GM21576 (cell line): ENCODE measurements around the gene PRR18.
A peak's percentile ranks its signal among the peaks of the same experiment; 100 is the strongest.

Experiments used
- ATAC-seq: cut with Tn5 transposase; IDR thresholded peaks from one replicate; pipeline ENCODE4 v1.9.1; 2021; ENCODE audit warnings: mild to moderate bottlenecking, moderate library complexity; ENCODE audit not compliant: unreplicated experiment

Gene PRR18

GRCh38 chr6:166307082-166308032 is 835 bp downstream of the PRR18 start:
- no peak for ATAC-seq

DNA sequence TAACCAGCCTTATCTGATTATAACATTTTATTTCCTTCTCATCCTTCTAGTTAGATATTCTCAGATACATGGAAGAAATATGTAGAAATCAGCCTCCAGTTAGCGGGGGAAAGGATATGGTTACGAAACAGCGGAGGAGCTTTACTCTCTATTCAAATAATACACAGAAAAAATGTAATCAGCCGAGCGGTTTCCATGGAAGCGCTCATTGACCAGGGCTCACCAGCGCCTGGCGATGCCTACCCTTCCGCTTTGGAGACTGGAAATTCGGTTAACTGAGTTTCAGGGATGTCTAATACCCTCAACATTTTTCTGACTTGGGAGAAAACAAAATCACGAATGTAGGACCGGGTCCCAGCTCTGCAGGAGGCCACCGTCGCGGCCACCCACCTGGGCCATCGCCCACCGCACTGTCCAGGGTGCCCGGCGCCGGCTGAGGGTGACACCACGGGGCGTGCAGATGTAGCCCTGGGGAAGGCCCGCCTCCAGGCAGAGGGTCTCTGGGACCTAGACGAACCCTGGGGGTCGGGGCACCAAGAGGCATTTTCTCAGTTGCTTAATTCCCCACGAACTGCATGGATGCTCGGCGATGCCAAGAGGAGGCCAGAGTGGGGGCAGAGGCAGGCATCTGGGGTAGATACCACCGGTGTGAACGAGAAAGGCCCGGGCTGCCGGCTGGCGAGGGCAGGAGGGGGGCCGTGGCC is 1.7 kb downstream of the PRR18 start:
- no peak for ATAC-seq

GRCh38 chr6:166305562-166306117 is 2.6 kb downstream of the PRR18 start:
- no peak for ATAC-seq

- no peak for ATAC-seq
Measured at GRCh38 chr6:166304106-166304505, 4.1 kb downstream of the PRR18 start.

- no peak for ATAC-seq
Measured at GRCh38 chr6:166301611-166302529, 6.3 kb downstream of the PRR18 start.

DNA sequence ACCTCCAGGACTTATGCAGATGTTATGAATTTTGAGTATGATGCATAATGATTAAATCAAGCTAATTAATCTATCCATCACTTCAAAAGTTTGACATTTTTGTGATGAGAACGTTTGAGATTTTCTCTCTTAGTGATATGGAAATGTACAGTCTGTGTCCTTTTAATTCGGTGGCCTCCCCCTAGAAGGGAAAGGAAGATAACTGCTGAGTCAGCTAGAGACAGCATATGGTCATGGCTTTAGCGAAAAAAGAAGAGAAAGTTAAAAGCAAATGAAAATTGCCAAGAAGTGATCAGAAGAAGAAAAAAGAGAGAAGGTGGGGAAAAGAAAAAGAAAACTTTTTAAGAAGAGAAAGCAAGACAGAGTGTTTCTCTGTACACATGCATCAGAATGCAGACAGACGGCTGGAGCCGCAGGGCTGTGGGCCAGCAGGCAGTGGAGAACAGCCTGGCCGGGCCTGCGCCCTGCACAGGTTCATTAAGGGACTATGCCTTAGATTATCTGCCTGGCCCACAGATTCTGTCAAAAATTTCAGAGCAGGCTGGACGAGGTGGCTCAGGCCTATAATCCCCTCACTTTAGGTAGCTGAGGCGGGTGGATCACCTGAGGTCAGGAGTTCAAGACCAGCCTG is 7.7 kb downstream of the PRR18 start:
- ATAC-seq, result no peak

DNA sequence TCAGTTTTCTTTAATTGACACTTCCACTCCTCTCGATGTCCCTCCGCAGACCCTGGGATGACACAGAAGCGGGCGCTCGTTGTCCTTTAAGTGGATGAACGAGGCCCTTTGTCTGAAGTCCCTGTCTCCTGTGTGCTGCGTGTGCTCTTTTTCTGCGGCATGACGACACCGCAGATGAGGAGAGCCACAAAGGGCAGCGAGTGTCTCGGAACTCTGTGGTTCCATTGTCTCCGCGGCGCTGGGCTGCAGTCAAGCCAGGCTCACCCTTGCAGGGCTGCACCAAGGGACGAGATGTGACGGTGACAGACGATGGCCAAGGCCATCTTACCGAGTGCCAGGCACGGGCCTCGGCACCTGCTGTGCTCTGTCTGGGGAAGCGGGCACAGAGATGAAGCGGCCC is 10.6 kb downstream of the PRR18 start:
- no peak for ATAC-seq

GRCh38 chr6:166296035-166296883 is 11.9 kb downstream of the PRR18 start:
- no peak for ATAC-seq

DNA sequence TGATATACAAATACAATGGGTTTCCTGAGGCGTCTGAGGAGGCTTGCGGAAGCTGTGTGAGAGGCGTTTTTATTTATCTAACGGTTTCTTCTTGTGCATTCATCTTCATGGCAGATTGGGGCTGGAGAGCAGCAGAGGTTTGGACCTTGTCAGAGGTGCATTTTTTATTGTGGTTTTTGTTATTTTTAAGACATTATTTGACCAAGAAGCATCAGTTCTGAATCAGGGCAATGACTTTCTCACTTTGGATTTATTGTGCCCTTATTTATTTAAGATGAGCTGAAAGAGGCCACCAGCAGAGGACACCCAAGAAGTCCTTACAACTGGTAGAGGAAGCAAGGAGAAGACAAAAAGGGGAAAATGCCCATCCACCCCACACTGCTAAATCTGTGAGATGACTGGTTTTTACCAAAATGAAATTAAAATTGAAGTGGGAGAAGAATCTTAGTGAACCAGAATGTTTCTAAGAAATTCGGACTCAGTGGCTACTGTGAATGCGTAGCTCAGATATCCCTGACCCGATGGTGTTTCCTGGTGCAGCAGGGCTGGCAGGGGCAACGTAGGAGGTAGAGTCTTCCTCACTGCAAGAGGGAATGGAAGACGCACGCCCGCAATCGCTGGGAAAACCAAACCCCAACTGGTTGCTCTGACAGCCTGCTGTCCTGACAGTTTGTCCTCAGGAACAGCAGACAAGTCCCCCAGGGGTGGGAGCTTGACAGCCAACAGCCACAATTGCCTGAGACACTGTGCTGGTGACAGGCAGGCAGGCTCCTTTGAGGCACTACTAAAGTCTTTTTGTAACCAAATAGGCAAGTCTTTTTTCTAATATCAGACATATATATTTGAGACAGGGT is 14.2 kb downstream of the PRR18 start:
- no peak for ATAC-seq

DNA sequence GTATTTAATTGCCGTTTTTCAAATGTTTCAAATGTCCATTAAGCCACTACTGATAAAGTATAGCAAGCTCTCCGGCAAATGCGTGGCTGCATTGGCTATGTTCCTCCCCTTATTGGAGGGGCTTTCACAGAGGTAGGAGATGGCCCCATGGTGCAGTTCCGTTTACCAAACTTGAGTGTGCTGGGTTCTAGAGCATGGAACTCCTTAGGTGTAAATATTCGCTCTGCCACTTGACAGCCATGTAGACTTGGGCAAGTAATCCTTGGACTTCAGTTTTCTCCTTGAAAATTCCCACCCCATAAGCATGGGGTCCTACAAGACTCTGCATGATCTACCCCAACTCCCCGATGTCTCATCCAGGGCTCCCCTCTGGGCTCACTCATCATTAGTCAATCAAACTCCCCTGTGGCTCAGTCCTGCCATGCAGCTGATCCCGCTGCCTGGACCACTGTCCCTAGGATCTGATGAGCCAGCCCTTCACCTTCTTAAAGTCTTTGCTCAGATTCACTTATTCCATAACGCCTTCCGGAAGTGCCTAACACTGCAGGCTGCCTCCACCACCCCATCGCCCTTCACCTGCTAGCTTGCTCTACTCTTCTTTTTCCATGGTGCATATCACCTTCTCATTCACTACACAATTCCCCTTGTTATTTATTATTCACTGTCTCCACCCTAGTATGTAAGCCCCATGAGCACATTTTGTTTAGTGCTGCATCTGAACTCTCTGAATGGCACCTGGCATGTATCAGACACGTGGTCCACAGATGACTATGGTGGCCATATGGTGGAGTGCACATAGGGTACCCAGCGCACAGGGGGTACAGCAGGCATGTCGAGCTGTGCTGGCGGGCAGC is 18.8 kb downstream of the PRR18 start:
- no peak for ATAC-seq

GRCh38 chr6:166286839-166287271 is 21.3 kb downstream of the PRR18 start:
- ATAC-seq, result peak; percentile 96

DNA sequence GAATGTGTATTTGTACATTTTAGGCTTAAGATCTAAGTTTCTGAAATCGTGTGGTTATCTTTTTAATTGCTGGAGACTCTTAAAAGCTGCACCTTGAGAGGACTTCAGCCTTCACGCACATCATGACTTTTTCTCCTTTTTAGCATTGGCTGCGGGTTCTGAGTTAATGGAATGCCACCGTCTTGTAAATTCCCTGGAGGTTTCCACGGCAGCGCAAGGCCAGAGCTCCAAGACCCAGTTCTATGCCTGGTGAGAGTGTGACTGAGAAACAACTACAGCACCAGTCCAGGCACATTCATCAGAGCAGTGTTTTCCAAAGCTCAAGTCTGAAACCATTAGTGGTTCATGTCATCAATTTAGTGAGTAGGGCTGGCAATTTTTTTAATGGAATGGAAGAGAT is 23.0 kb downstream of the PRR18 start:
- ATAC-seq, result no peak

DNA sequence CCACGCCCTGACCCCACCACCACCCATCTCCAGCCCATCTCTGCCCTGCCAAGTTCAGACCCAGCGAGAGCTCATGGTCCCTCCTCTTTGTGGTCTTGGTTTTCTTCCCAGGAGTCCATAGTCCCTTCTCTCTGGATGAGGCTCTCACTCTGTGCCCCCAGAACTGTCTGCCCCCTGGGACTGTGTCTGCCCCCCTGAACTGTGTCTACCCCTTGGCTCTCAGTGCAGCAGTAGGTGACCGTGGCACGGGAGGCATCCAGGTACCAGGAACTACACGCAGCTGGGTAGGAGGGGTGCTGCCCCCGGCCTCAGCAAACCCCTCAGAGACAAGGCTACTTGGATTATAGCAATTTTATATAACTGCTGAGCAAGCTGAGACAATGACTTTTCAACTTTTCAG is 23.6 kb downstream of the PRR18 start:
- no peak for ATAC-seq

DNA sequence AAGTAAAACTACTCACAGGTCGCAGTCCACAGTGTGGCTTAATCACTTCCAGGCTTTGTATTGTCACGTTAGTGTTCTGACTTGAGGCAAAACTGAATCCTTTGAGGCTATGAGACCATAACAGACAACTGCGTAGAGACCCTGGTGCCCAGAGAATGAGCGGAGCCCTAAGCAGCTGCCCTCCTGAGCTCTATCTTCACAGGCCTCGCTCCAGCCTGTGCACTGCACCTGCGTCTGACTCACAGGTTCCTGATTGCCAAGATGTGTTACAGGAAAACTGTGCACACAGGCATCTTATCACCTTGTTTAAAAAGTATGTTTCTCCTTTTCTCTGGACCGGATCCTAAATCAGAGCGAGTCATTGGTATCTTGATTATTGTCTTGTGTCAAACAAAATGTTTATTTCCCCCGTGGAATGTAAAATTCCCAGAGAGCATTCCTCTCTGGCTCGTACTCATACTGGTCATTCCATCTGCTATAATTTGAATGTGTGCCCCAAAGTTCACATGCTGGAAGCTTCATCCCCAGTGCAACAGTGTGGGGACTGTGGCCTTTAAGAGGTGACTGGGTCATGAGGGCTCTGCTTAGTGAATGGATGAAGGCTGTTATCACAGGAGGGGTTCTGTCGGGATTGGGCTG is 25.7 kb downstream of the PRR18 start:
- ATAC-seq, result no peak

DNA sequence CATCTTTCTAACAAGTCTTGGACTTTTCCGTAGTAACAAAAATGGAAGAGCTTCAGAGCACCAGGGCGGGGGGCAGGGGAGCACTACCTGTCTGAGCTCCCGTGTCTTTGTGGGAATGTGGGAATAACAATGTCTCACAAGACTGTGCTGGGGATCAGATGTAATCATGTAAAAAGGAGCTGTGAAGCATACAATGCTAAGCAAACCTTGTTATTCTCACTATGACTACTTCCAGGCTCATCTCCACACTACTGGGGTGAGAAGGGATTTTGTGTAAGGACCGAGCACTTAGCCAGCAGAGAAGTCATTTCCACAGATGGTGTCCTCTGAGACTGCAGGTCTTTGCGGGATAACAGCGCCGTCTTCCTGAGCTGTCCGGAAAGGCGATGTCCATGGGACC is 27.1 kb downstream of the PRR18 start:
- ATAC-seq, result no peak

- ATAC-seq, result no peak
Measured at GRCh38 chr6:166279393-166279679, 28.9 kb downstream of the PRR18 start.
